NT2/D1 (cell line): ENCODE data around the gene LYZL4.

ENCODE experiments used
- YY1 ChIP-seq: IDR thresholded peaks from 2 replicates; pipeline ENCODE4 v1.6.1; 2011; ENCODE audit not compliant: insufficient read length, insufficient read depth
- ZNF274 ChIP-seq: IDR thresholded peaks from 2 replicates; pipeline ENCODE4 v1.6.1; 2011; ENCODE audit warnings: mild to moderate bottlenecking, low read depth, low read length

GRCh38 chr3:42443292-42443691 lies 32.9 kb upstream of the LYZL4 start:
- TF ChIP-seq ZNF274 (no peak), YY1 (no peak)
